HepG2 (cell line): ENCODE results near the gene SNRNP25. TPM values are rescaled to one million over a fixed set of nuclear protein-coding genes. Genes with fewer than 3 reads are reported as not detected.

Experiments used
- GLI4 ChIP-seq: sonication (generic); formaldehyde crosslinking; IDR thresholded peaks from 2 replicates; pipeline ENCODE4 v1.5.1; 2020; ENCODE audit warnings: missing genetic modification reagents, mild to moderate bottlenecking, moderate library complexity, borderline replicate concordance
- HMGA1 ChIP-seq: sonication (generic); formaldehyde crosslinking; conservative IDR thresholded peaks from 2 replicates; pipeline ENCODE4 v1.4.0; 2020; ENCODE audit warnings: missing genetic modification reagents
- KLF6 ChIP-seq: IDR thresholded peaks from 2 replicates; pipeline ENCODE4 v1.8.0; 2016; ENCODE audit warnings: missing biosample characterization, missing genetic modification reagents
- MED13 ChIP-seq: sonication (generic); formaldehyde crosslinking; IDR thresholded peaks from 2 replicates; pipeline ENCODE4 v1.5.0; 2020; ENCODE audit warnings: missing genetic modification reagents
- MEF2D ChIP-seq: sonication (generic); formaldehyde crosslinking; IDR thresholded peaks from 2 replicates; pipeline ENCODE4 v1.5.1; 2020; ENCODE audit warnings: mild to moderate bottlenecking, missing genetic modification reagents
- MTF1 ChIP-seq: sonication (generic); formaldehyde crosslinking; IDR thresholded peaks from 2 replicates; pipeline ENCODE4 v1.5.0; 2020; ENCODE audit warnings: missing genetic modification reagents
- MTF2 ChIP-seq: sonication (generic); formaldehyde crosslinking; IDR thresholded peaks from 2 replicates; pipeline ENCODE4 v1.5.0; 2020; ENCODE audit warnings: missing genetic modification reagents, borderline replicate concordance
- NFIC ChIP-seq: IDR thresholded peaks from 2 replicates; pipeline ENCODE4 v1.6.1; 2012; ENCODE audit warnings: mild to moderate bottlenecking, low read length, inconsistent platforms
- RAD51 ChIP-seq: fragments of 450-650 bp; IDR thresholded peaks from 2 replicates; pipeline ENCODE4 v1.6.1; 2016; ENCODE audit warnings: borderline replicate concordance
- RFXAP ChIP-seq: sonication (generic); formaldehyde crosslinking; IDR thresholded peaks from 2 replicates; pipeline ENCODE4 v1.4.0; 2020; ENCODE audit warnings: missing genetic modification reagents, borderline replicate concordance
- SALL2 ChIP-seq: sonication (generic); formaldehyde crosslinking; IDR thresholded peaks from 2 replicates; pipeline ENCODE4 v1.8.1; 2023; ENCODE audit warnings: mild to moderate bottlenecking, missing genetic modification reagents, inconsistent platforms
- SETDB1 ChIP-seq: sonication (generic); formaldehyde crosslinking; IDR thresholded peaks from 2 replicates; pipeline ENCODE4 v1.5.1; 2020; ENCODE audit warnings: missing genetic modification reagents, mild to moderate bottlenecking, borderline replicate concordance
- TOPORS ChIP-seq: sonication (generic); formaldehyde crosslinking; IDR thresholded peaks from 2 replicates; pipeline ENCODE4 v1.8.0; 2023; ENCODE audit warnings: mild to moderate bottlenecking, missing genetic modification reagents
- TRAFD1 ChIP-seq: sonication (generic); formaldehyde crosslinking; IDR thresholded peaks from 2 replicates; pipeline ENCODE4 v1.5.1; 2020; ENCODE audit warnings: missing genetic modification reagents, mild to moderate bottlenecking, borderline replicate concordance
- YEATS4 ChIP-seq: sonication (generic); formaldehyde crosslinking; IDR thresholded peaks from 2 replicates; pipeline ENCODE4 v1.4.0; 2020; ENCODE audit warnings: missing genetic modification reagents, borderline replicate concordance
- ZC3H13 ChIP-seq: sonication (generic); formaldehyde crosslinking; IDR thresholded peaks from 2 replicates; pipeline ENCODE4 v1.8.1; 2023; ENCODE audit warnings: mild to moderate bottlenecking, missing genetic modification reagents, moderate library complexity
- ZFP37 ChIP-seq: sonication (generic); formaldehyde crosslinking; IDR thresholded peaks from 2 replicates; pipeline ENCODE4 v1.4.0; 2020; ENCODE audit warnings: missing genetic modification reagents, borderline replicate concordance
- ZNF235 ChIP-seq: sonication (generic); formaldehyde crosslinking; IDR thresholded peaks from 2 replicates; pipeline ENCODE4 v1.8.1; 2023; ENCODE audit warnings: mild to moderate bottlenecking, missing genetic modification reagents, borderline replicate concordance
- ZNF256 ChIP-seq: sonication (generic); formaldehyde crosslinking; conservative IDR thresholded peaks from 2 replicates; pipeline ENCODE4 v1.4.0; 2020; ENCODE audit warnings: missing genetic modification reagents
- ZNF326 ChIP-seq: sonication (generic); formaldehyde crosslinking; IDR thresholded peaks from 2 replicates; pipeline ENCODE4 v1.4.0; 2020; ENCODE audit warnings: missing genetic modification reagents, borderline replicate concordance
- ZNF576 ChIP-seq: sonication (generic); formaldehyde crosslinking; IDR thresholded peaks from 2 replicates; pipeline ENCODE4 v1.4.0; 2020; ENCODE audit warnings: mild to moderate bottlenecking, missing genetic modification reagents
- ZNF737 ChIP-seq: sonication (generic); formaldehyde crosslinking; IDR thresholded peaks from 2 replicates; pipeline ENCODE4 v1.5.0; 2020; ENCODE audit warnings: missing genetic modification reagents, mild to moderate bottlenecking, borderline replicate concordance
- ZNF740 ChIP-seq: sonication (generic); formaldehyde crosslinking; IDR thresholded peaks from 2 replicates; pipeline ENCODE4 v1.4.0; 2020; ENCODE audit warnings: missing genetic modification reagents
- ZSCAN12 ChIP-seq: sonication (generic); formaldehyde crosslinking; IDR thresholded peaks from 2 replicates; pipeline ENCODE4 v1.9.0; 2021; ENCODE audit warnings: mild to moderate bottlenecking, missing genetic modification reagents
- polyA plus RNA-seq, 8 experiments: library from polyadenylated mRNA; depleted of rRNA in 3 of 8; stranded (reverse) in 7 of 8; unstranded in 1 of 8; fragments of >200 nt; fragmentation: Illumina TruSeq in 4 of 8; extraction: Trizol in 4 of 8; gene quantifications; 2 replicates each; pipeline versions ENCODE4 v1.2.1 to v1.2.3, GENCODE V29; 2011 to 2016; ENCODE audit warnings: low read depth in 4 of 8, missing spikeins in 1 of 8, mixed read lengths in 1 of 8; ENCODE audit not compliant: insufficient read depth in 1 of 8
- total RNA-seq, 5 experiments: library from RNA; depleted of rRNA; stranded (reverse); fragments of >200 nt; fragmentation: Illumina TruSeq; extraction: Trizol; gene quantifications; 2 replicates each; pipeline ENCODE4 v1.2.3, GENCODE V29; 2016; ENCODE audit warnings: low read depth in 1 of 5
- TF ChIP-seq, protein P1 (sequence below): sonication (generic); formaldehyde crosslinking; IDR thresholded peaks from 2 replicates; pipeline ENCODE4 v1.4.0; 2020; ENCODE audit warnings: missing genetic modification reagents
- TF ChIP-seq, protein P2 (sequence below): sonication (generic); formaldehyde crosslinking; IDR thresholded peaks from 2 replicates; pipeline ENCODE4 v1.5.0; 2020; ENCODE audit warnings: missing genetic modification reagents, mild to moderate bottlenecking, borderline replicate concordance
- TF ChIP-seq, protein P3 (sequence below): fragments of 450-650 bp; IDR thresholded peaks from 2 replicates; pipeline ENCODE4 v1.6.1; 2017; ENCODE audit warnings: mild to moderate bottlenecking

Gene SNRNP25
- total and polyA plus RNA-seq, 2 of the 13 experiments (the other 11 are each of a cell fraction or from before 2014, with no cell fraction given), result 34.1 to 97.4 TPM

- TF ChIP-seq ZNF740 (no peak), YEATS4 (CRISPR knock-in tag) (no peak), HMGA1 (CRISPR knock-in tag) (no peak), KLF6 (CRISPR knock-in tag) (no peak), ZNF256 (no peak), MTF1 (no peak), RFXAP (CRISPR knock-in tag) (no peak), MTF2 (CRISPR knock-in tag) (no peak), SALL2 (no peak), ZNF235 (CRISPR knock-in tag) (0 out of 2 replicates have a peak, but pooled peaks have one; percentile 48), SETDB1 (CRISPR knock-in tag) (no peak), ZNF326 (no peak), TOPORS (CRISPR knock-in tag) (no peak), RAD51 (no peak), TRAFD1 (CRISPR knock-in tag) (no peak), NFIC (no peak), ZNF576 (CRISPR knock-in tag) (no peak), ZC3H13 (CRISPR knock-in tag) (no peak), ZNF737 (CRISPR knock-in tag) (no peak), MEF2D (CRISPR knock-in tag) (no peak), ZFP37 (CRISPR knock-in tag) (no peak), MED13 (no peak), GLI4 (CRISPR knock-in tag) (no peak), ZSCAN12 (CRISPR knock-in tag) (no peak)
- TF ChIP-seq, protein P1, sequence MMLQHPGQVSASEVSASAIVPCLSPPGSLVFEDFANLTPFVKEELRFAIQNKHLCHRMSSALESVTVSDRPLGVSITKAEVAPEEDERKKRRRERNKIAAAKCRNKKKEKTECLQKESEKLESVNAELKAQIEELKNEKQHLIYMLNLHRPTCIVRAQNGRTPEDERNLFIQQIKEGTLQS (CRISPR knock-in tag), result no peak
- TF ChIP-seq, protein P2, sequence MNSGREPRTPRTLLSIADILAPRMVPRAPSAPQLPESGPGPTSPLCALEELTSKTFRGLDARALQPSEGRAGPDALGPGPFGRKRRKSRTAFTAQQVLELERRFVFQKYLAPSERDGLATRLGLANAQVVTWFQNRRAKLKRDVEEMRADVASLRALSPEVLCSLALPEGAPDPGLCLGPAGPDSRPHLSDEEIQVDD (CRISPR knock-in tag), result no peak
- TF ChIP-seq, protein P3, sequence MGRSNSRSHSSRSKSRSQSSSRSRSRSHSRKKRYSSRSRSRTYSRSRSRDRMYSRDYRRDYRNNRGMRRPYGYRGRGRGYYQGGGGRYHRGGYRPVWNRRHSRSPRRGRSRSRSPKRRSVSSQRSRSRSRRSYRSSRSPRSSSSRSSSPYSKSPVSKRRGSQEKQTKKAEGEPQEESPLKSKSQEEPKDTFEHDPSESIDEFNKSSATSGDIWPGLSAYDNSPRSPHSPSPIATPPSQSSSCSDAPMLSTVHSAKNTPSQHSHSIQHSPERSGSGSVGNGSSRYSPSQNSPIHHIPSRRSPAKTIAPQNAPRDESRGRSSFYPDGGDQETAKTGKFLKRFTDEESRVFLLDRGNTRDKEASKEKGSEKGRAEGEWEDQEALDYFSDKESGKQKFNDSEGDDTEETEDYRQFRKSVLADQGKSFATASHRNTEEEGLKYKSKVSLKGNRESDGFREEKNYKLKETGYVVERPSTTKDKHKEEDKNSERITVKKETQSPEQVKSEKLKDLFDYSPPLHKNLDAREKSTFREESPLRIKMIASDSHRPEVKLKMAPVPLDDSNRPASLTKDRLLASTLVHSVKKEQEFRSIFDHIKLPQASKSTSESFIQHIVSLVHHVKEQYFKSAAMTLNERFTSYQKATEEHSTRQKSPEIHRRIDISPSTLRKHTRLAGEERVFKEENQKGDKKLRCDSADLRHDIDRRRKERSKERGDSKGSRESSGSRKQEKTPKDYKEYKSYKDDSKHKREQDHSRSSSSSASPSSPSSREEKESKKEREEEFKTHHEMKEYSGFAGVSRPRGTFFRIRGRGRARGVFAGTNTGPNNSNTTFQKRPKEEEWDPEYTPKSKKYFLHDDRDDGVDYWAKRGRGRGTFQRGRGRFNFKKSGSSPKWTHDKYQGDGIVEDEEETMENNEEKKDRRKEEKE, result no peak
Measured at GRCh38 chr16:96935-97381, 43.3 kb downstream of the SNRNP25 start (continued).
